OCI-LY7 (cell line): Measurements from ENCODE around the gene PELO.

Experiments used
- CTCF ChIP-seq: fragments of 200-600 bp; sonication (generic); conservative IDR thresholded peaks from 2 replicates; pipeline ENCODE4 v1.5.1; 2014; ENCODE audit warnings: mild to moderate bottlenecking, antibody characterized with exemption, low read length, moderate library complexity, mixed read lengths
- EZH2phosphoT487 ChIP-seq: fragments of 200-600 bp; sonication (generic); IDR thresholded peaks from 2 replicates; pipeline ENCODE4 v1.6.1; 2018; ENCODE audit warnings: low read depth, borderline replicate concordance, mild to moderate bottlenecking, mixed run types, antibody characterized with exemption, low read length, moderate library complexity, mixed read lengths

- TF ChIP-seq CTCF (no peak), EZH2phosphoT487 (no peak)
These were observed 36.6 kb upstream of the PELO start for GRCh38 chr5:52751137-52751536.
